IPS-18a (cell line): ENCODE results near the gene SPIN2B.
"Not testable (repeated sequence)": the region's sequence is repeated elsewhere in the genome, so short reads cannot be mapped to it uniquely, and the experiment has no call there.

Experiments used
- H3K27ac ChIP-seq: one replicate; pipeline ENCODE4 v1.5.1; 2013; ENCODE audit warnings: low read length
- H3K27me3 ChIP-seq: one replicate; pipeline ENCODE4 v1.6.1; 2013; ENCODE audit warnings: mild to moderate bottlenecking, low read length; ENCODE audit not compliant: control insufficient read depth, insufficient read depth
- H3K36me3 ChIP-seq: one replicate; pipeline ENCODE4 v1.6.1; 2013; ENCODE audit warnings: low read depth, low read length; ENCODE audit not compliant: control insufficient read depth
- H3K4me1 ChIP-seq: one replicate; pipeline ENCODE4 v1.6.1; 2013; ENCODE audit warnings: low read depth, low read length; ENCODE audit not compliant: control insufficient read depth
- H3K4me3 ChIP-seq: one replicate; pipeline ENCODE4 v1.5.1; 2013; ENCODE audit warnings: low read length
- H3K9ac ChIP-seq: one replicate; pipeline ENCODE4 v1.6.1; 2013; ENCODE audit warnings: mild to moderate bottlenecking, low read length, moderate library complexity
- H3K9me3 ChIP-seq: one replicate; pipeline ENCODE4 v1.6.1; 2013; ENCODE audit warnings: low read depth, low read length; ENCODE audit not compliant: control insufficient read depth

Gene SPIN2B

DNA sequence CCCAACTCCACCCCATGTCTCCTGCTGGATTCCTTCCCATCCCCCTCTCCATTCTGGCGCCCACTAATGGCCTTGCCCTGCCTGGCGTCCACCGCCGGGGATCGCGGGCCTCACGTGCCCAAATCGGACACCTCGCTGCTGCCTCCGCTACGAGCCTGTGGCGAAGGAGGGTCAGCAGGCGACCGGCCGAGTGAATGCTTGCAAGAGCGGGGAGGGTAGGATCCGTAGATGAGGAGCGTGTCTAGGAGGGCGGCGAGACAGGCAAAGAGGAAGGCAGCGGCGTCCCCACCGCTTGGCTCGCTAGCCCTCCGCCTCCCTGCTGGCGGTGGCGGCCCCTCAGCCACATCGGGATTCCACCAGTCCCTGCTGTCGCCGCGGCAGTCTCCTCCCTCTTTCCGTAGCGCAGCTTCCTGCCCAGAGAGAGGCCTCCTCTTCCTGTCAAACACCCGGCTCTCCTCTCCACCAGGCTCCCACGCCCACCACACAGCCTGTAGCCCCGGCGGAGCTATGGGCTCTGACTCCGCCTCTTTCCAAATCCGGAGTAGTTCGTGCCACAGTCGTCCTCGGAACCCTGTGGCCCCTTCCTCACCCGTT, at the start of gene SPIN2B:
SPIN2B (minus strand) TSS at position 387 of the 594 bp plus-strand sequence.
- Histone ChIP-seq H3K9me3 (peaks cover 10% of the 10 kb centered on the region), H3K27ac (no peak within 1 kb of the TSS), H3K27me3 (no peaks in the 10 kb centered on the region), H3K4me3 (peak within 1 kb of the TSS; percentile 62), H3K36me3 (peaks cover 4% of the 10 kb centered on the region), H3K4me1 (no peaks in the 10 kb centered on the region), H3K9ac (peak within 1 kb of the TSS; percentile 61)

DNA sequence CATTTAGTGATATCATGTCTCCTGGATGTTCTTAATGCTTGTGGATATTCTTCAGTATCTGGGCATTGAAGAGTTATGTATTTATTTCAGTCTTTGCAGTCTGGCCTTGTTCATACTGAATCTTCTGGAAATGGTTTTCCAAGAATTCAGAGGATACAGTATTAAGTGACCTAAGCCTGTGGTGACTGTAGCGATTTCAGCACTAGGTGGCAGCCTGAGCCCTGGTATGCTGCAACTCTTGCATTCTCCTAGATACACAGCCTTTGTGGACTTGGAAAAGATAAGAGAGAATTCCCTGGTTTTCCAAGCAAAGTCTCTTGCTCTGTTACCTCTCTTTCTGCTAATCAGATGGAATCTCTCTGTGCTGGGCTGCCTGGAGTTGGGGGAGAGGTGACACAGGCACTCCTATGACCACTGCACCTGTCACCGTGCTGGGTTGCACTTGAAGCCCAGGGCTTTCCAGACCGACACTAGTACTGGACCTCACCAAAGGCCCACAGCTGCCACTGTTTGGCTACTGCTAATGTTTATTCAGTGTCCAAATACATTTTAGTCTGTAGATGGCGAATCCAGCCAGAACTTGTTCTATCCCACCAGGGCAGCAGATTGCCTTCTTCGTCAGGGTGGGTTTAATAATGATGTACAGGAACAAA, 35.2 kb upstream of the SPIN2B start:
- no peak overlapping the region for H3K9ac ChIP-seq
- H3K4me1 ChIP-seq: no peaks in the 10 kb centered on the region
- H3K36me3 ChIP-seq: no peaks in the 10 kb centered on the region
- no peak overlapping the region for H3K27ac ChIP-seq
- H3K4me3 ChIP-seq: no peak overlapping the region
- H3K27me3 ChIP-seq: no peaks in the 10 kb centered on the region
- H3K9me3 ChIP-seq: peaks cover 17% of the 10 kb centered on the region

DNA sequence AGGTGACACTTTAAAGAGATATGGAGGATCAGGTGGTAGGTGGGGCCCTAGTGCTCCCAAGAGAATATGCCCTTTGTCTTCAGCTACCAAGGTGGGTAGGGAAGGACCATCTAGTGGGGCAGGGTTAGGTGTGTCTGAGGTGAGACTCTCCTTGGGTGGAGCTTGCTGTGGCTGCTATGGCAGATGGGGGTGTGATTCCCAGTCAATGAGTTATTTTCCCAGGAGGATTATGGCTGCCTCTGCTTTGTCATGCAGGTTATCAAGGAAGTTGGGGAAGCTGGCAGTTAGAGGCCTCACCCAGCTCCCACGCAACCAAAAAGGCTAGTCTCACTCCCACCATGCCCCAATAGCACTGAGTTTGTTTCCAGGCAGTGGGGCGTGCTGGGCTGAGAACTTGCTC, 33.8 kb upstream of the SPIN2B start:
- Histone ChIP-seq H3K27me3 (no peaks in the 10 kb centered on the region), H3K27ac (no peak overlapping the region), H3K36me3 (no peaks in the 10 kb centered on the region), H3K9me3 (peaks cover 17% of the 10 kb centered on the region), H3K4me3 (no peak overlapping the region), H3K9ac (no peak overlapping the region), H3K4me1 (no peaks in the 10 kb centered on the region)

DNA sequence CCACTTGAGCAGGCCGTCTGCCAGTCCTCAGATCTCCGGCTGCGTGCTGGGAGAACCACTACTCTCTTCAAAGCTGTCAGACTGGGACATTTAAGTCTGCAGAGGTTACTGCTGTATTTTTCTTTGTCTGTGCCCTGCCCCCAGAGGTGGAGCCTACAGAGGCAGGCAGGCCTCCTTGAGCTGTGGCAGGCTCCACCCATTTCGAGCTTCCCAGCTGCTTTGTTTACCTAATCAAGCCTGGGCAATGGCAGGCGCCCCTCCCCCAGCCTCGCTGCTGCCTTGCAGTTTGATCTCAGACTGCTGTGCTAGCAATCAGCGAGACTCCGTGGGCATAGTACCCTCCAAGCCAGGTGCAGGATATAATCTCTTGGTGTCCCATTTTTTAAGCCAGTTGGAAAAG, 30.9 kb upstream of the SPIN2B start:
- not testable (repeated sequence) for H3K4me3 ChIP-seq, H3K9ac ChIP-seq, H3K27me3 ChIP-seq, H3K36me3 ChIP-seq, H3K27ac ChIP-seq, H3K4me1 ChIP-seq
- peaks cover 21% of the 10 kb centered on the region for H3K9me3 ChIP-seq

DNA sequence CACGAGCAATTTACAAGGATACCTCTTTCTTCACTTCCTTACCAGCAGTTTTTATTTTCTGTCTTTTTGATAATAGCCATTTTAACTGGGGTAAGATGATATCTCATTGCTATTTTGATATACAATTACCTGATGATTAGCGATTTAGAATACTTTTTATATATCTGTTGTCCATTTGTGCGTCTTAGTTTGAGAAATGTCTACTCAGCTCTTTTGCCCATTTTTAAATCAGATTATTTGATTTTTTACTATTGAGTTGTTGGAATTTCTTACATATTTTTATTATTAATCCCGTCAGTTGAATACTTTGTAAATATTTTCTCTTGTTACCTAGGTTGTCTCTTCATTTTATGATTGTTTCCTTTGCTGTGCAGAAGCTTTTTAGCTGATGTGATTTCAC, 17.3 kb upstream of the SPIN2B start:
- Histone ChIP-seq H3K9me3 (peaks cover 1% of the 10 kb centered on the region), H3K36me3 (peaks cover 2% of the 10 kb centered on the region), H3K27me3 (no peaks in the 10 kb centered on the region), H3K9ac (no peak overlapping the region), H3K4me3 (no peak overlapping the region), H3K27ac (no peak overlapping the region), H3K4me1 (peaks cover 9% of the 10 kb centered on the region)

DNA sequence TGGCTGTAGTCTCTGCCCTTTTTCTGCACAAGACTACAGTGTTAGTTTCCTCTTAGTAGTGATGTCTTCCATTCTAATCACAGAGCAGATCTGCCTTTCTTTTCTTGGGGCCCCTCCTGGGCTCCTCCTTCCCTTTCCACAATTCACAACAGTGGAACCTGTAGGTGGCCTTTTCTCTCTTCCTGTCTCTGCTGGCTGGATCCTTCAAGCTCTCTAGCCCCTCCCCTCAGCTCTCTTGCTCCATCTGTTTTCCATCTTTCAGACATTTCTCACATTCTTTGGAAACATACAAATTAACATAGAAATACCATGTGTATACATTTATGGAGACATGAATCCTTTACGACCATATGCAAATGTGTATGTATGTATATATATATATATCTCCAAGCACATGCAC, 16.2 kb upstream of the SPIN2B start:
- Histone ChIP-seq H3K4me3 (peak overlapping the region; percentile 53), H3K27ac (no peak overlapping the region), H3K36me3 (peaks cover 3% of the 10 kb centered on the region), H3K4me1 (peaks cover 9% of the 10 kb centered on the region), H3K27me3 (no peaks in the 10 kb centered on the region), H3K9me3 (peaks cover under 1% of the 10 kb centered on the region), H3K9ac (peak overlapping the region; percentile 29)

DNA sequence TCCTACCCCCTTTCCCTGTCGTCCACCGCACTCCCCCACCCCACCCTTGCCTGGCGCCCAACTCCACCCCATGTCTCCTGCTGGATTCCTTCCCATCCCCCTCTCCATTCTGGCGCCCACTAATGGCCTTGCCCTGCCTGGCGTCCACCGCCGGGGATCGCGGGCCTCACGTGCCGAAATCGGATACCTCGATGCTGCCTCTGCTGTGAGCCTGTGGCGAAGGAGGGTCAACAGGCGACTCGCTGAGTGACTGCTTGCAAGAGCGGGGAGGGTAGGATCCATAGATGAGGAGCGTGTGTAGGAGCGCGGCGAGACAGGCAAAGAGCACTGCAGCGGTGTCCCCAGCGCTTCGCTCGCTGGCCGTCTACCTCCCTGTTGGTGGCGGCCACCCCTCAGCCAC, 15.7 kb upstream of the SPIN2B start, which contains the start of gene SPIN2A:
SPIN2A (minus strand) TSS at position 325 of the 400 bp plus-strand sequence. CDS start 800 bp downstream, outside the sequence.
- H3K27ac ChIP-seq, H3K27me3 ChIP-seq, H3K9me3 ChIP-seq, H3K4me1 ChIP-seq, H3K36me3 ChIP-seq: not testable (repeated sequence)
- Histone ChIP-seq H3K9ac (peak within 1 kb of the TSS; percentile 29), H3K4me3 (peak within 1 kb of the TSS; percentile 53)

DNA sequence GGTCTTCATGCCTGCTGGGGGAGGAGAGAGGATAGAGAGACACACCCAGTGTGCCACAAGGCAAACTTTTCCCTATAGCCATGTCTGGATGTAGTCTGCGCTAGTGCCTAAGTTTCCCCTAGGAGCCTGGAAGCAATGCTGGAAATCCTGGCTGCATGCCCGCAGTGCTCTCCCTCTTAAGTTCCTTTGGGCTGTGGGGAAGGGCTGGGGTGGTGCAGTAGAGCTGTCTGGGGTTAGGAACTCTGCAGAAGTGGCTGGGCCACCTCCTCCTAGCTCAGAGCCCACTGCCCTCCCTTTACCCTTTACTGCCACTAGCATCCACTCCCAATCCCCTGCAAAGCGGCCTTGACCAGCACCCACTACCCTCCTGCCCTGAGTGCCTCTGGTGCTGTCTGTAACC, 15.2 kb upstream of the SPIN2B start:
- H3K9ac ChIP-seq, H3K9me3 ChIP-seq, H3K27ac ChIP-seq, H3K4me1 ChIP-seq, H3K36me3 ChIP-seq, H3K27me3 ChIP-seq: not testable (repeated sequence)
- H3K4me3 ChIP-seq: peak overlapping the region; percentile 53

DNA sequence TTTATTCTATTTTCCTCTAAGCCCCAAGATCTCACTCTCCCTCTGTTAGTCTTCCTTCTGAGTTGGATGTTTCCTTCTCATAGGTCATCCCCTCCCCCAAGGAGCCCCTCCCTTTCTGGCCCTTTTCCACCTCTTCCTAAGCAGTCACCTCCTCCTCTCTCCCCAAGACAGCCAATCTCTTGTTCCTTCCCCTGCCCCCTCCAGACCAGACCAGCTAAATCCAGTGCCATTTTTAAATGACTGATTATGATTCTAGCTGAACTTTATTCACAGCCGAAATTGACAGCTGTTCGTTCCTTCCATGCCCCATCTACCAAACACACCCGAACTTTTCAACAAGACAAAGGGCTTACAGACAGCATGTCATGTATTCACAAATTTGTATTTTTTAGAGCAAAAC, 13.9 kb upstream of the SPIN2B start:
- Histone ChIP-seq H3K9me3 (peaks cover 11% of the 10 kb centered on the region), H3K27me3 (no peaks in the 10 kb centered on the region), H3K36me3 (peaks cover 3% of the 10 kb centered on the region), H3K9ac (no peak overlapping the region), H3K27ac (no peak overlapping the region), H3K4me1 (peaks cover 9% of the 10 kb centered on the region), H3K4me3 (no peak overlapping the region)

DNA sequence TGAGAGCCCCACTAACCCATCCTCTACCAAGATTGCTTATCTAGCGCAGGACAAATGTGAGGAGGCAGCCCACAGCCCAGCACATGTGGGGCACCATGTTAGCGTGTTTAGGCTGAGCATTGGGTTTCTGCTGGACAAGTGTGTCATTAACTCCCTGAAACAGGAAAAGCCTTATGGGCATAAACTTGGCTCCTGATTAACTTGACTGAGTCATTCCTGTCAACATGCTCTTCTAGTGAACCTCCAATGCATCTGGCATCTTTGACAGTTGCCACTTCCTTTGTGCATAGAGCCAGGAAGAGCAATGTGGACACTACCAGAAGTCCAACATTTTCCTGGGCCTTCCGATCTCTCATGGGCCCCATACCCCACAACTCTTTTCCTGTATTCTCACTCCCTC, 13.4 kb upstream of the SPIN2B start:
- H3K4me1 ChIP-seq: peaks cover 9% of the 10 kb centered on the region
- H3K27me3 ChIP-seq: no peaks in the 10 kb centered on the region
- H3K4me3 ChIP-seq: no peak overlapping the region
- H3K9me3 ChIP-seq: peaks cover 14% of the 10 kb centered on the region
- no peak overlapping the region for H3K9ac ChIP-seq
- H3K36me3 ChIP-seq: peaks cover 3% of the 10 kb centered on the region
- H3K27ac ChIP-seq: no peak overlapping the region

DNA sequence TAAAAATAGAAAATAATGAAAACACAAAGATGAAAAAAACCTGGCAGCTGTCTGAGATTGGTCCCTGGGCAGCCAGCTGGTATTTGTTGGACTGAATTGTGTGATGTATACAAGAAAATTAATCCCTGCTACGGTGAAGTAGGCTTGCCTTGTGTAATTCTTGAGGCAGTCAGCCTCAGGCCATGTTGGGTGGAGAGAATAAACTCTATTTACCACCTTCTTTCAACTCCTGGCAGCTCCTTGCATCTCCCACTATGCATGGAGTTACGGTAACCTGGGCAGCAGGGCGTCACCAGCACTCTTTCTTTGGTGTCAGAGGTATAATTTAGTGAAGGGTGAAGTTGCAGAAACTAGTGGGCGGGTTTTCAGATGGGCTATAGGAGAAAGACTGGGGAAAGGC, 12.4 kb upstream of the SPIN2B start:
- Histone ChIP-seq H3K27ac (no peak overlapping the region), H3K9ac (no peak overlapping the region), H3K36me3 (peaks cover 3% of the 10 kb centered on the region), H3K4me3 (no peak overlapping the region), H3K9me3 (peaks cover 17% of the 10 kb centered on the region), H3K4me1 (peaks cover 9% of the 10 kb centered on the region), H3K27me3 (no peaks in the 10 kb centered on the region)

DNA sequence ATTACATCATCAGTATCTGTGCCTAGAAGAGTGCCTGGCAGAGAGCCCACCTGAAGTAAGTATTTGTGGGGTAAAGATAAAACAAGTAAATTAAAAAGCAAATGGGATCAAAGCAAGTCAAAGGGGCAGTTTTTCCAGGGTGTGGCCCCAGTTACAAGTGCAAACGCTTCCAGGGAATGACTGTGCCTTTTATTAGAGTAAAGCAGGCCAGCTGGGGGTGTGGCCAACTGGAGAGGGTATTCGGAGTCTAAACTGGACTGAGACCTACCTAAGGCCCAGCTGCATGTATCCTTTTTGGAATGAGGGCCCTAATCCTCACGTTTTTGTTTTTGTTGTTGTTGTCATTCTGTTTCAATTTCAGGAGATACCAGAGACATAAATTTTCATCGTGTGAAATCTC, 11.9 kb upstream of the SPIN2B start:
- not testable (repeated sequence) for H3K27ac ChIP-seq, H3K9ac ChIP-seq, H3K27me3 ChIP-seq, H3K4me3 ChIP-seq, H3K36me3 ChIP-seq, H3K4me1 ChIP-seq
- peaks cover 18% of the 10 kb centered on the region for H3K9me3 ChIP-seq
